Type B pancreatic cell (in vitro differentiated cells): Measurements from ENCODE around the gene TIAM2. TPM values are rescaled to one million over a fixed set of nuclear protein-coding genes. Genes with fewer than 3 reads are reported as not detected.
"Not testable (repeated sequence)": the region's sequence is repeated elsewhere in the genome, so short reads cannot be mapped to it uniquely, and the experiment has no call there.

Experiments
- DNase-seq: peaks from one replicate; pipeline ENCODE4 v3.0.0; 2021; ENCODE audit warnings: mixed read lengths; ENCODE audit not compliant: unreplicated experiment; ENCODE audit errors: extremely low spot score
- H3K27ac Mint-ChIP-seq: 2 replicates; pipeline ENCODE4 v1.8.0; 2021; ENCODE audit warnings: mild to moderate bottlenecking, mixed read lengths
- H3K27me3 Mint-ChIP-seq: 2 replicates; pipeline ENCODE4 v1.8.0; 2021; ENCODE audit warnings: mixed read lengths
- H3K36me3 Mint-ChIP-seq: 2 replicates; pipeline ENCODE4 v1.8.0; 2021; ENCODE audit warnings: mixed read lengths
- H3K4me1 Mint-ChIP-seq: one replicate; pipeline ENCODE4 v1.8.0; 2021; ENCODE audit warnings: mixed read lengths; ENCODE audit not compliant: unreplicated experiment
- H3K4me3 Mint-ChIP-seq: 2 replicates; pipeline ENCODE4 v1.8.0; 2021; ENCODE audit warnings: mild to moderate bottlenecking, mixed read lengths
- H3K9me3 Mint-ChIP-seq: 2 replicates; pipeline ENCODE4 v1.8.0; 2021; ENCODE audit warnings: mixed read lengths
- total RNA-seq: library from RNA; stranded (reverse); gene quantifications from 2 replicates; pipeline ENCODE4 v1.2.1, GENCODE V29; 2021; ENCODE audit warnings: low replicate concordance
- TF ChIP-seq, protein P1 (sequence below): fragments of 200-600 bp; sonication (generic); conservative IDR thresholded peaks from 2 replicates; pipeline ENCODE4 v1.5.0; 2021; ENCODE audit warnings: antibody characterized with exemption, mild to moderate bottlenecking

TIAM2 gene
- total RNA-seq, 1 donor from 2014 or later: 13.5 TPM

GRCh38 chr6:155177363-155177961 lies 182.3 kb downstream of the TIAM2 start:
- Mint-ChIP-seq H3K4me3 (no peak overlapping the region), H3K9me3 (no peaks in the 10 kb centered on the region), H3K4me1 (peaks cover 13% of the 10 kb centered on the region), H3K27me3 (no peaks in the 10 kb centered on the region), H3K27ac (no peak overlapping the region), H3K36me3 (peaks cover under 1% of the 10 kb centered on the region)
- TF ChIP-seq, protein P1, sequence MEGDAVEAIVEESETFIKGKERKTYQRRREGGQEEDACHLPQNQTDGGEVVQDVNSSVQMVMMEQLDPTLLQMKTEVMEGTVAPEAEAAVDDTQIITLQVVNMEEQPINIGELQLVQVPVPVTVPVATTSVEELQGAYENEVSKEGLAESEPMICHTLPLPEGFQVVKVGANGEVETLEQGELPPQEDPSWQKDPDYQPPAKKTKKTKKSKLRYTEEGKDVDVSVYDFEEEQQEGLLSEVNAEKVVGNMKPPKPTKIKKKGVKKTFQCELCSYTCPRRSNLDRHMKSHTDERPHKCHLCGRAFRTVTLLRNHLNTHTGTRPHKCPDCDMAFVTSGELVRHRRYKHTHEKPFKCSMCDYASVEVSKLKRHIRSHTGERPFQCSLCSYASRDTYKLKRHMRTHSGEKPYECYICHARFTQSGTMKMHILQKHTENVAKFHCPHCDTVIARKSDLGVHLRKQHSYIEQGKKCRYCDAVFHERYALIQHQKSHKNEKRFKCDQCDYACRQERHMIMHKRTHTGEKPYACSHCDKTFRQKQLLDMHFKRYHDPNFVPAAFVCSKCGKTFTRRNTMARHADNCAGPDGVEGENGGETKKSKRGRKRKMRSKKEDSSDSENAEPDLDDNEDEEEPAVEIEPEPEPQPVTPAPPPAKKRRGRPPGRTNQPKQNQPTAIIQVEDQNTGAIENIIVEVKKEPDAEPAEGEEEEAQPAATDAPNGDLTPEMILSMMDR: peak; percentile 91
- no peak for DNase-seq

- Mint-ChIP-seq H3K36me3 (peaks cover 3% of the 10 kb centered on the region), H3K27me3 (no peaks in the 10 kb centered on the region), H3K4me1 (peaks cover 4% of the 10 kb centered on the region), H3K27ac (no peak overlapping the region), H3K9me3 (no peaks in the 10 kb centered on the region), H3K4me3 (no peak overlapping the region)
- TF ChIP-seq, protein P1: no peak
- DNase-seq: no peak
Observed at GRCh38 chr6:155181498-155181897, 186.4 kb downstream of the TIAM2 start.

GRCh38 chr6:155182103-155182502 lies 187.0 kb downstream of the TIAM2 start:
- no peak for DNase-seq
- Mint-ChIP-seq H3K4me3 (no peak overlapping the region), H3K4me1 (peaks cover 4% of the 10 kb centered on the region), H3K36me3 (peaks cover 3% of the 10 kb centered on the region), H3K27me3 (no peaks in the 10 kb centered on the region), H3K27ac (no peak overlapping the region), H3K9me3 (no peaks in the 10 kb centered on the region)
- TF ChIP-seq, protein P1: no peak

DNA sequence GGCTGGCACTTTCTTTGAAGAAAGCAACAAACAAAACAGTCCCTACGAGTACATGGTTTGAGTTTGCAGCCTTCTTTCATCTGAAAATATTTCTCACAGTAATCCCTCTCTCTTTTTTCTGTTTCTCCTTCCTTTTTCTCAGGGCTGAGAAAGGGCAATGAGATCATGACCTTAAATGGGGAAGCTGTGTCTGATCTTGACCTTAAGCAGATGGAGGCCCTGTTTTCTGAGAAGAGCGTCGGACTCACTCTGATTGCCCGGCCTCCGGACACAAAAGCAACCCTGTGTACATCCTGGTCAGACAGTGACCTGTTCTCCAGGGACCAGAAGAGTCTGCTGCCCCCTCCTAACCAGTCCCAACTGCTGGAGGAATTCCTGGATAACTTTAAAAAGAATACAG lies 188.0 kb downstream of the TIAM2 start:
- Mint-ChIP-seq H3K4me1 (peaks cover 4% of the 10 kb centered on the region), H3K27me3 (no peaks in the 10 kb centered on the region), H3K27ac (no peak overlapping the region), H3K36me3 (peaks cover 3% of the 10 kb centered on the region), H3K4me3 (no peak overlapping the region), H3K9me3 (no peaks in the 10 kb centered on the region)
- no peak for DNase-seq
- TF ChIP-seq, protein P1: no peak

DNA sequence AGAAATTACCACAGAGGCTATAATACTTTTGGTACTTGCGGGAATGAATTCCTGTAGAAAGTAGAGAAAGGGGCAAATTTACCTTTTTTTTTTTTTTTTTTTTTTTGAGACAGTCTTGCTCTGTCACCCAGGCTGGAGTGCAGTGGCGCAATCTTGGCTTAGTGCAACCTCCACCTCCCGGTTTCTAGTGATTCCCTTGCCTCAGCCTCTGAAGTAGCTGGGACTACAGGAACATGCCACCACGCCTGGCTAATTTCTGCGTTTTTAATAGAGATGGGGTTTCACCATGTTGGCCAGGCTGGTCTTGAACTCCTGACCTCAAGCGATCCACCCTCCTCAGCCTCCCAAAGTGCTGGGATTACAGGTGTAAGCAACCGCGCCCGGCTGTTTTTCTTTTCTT lies 189.9 kb downstream of the TIAM2 start:
- H3K4me3 Mint-ChIP-seq, H3K9me3 Mint-ChIP-seq, H3K27me3 Mint-ChIP-seq, H3K27ac Mint-ChIP-seq, DNase-seq, H3K36me3 Mint-ChIP-seq, H3K4me1 Mint-ChIP-seq: not testable (repeated sequence)

- H3K27me3 Mint-ChIP-seq: no peaks in the 10 kb centered on the region
- peaks cover 3% of the 10 kb centered on the region for H3K36me3 Mint-ChIP-seq
- TF ChIP-seq, protein P1: no peak
- peak overlapping the region; percentile 51 for H3K27ac Mint-ChIP-seq
- H3K9me3 Mint-ChIP-seq: no peaks in the 10 kb centered on the region
- no peak for DNase-seq
- no peak overlapping the region for H3K4me3 Mint-ChIP-seq
- peaks cover 9% of the 10 kb centered on the region for H3K4me1 Mint-ChIP-seq
Observed at GRCh38 chr6:155185544-155185943, 190.4 kb downstream of the TIAM2 start.
